Ramos (cell line): ENCODE measurements around the gene SH3RF3.

Experiments used
- in situ Hi-C: fragments of 300-500 bp; cut with MboI; formaldehyde crosslinking; loops from one replicate; pipeline ENCODE4 v1.14.3; 2022; ENCODE audit warnings: low sequenced_read_pairs; ENCODE audit not compliant: unreplicated experiment

SH3RF3 gene

DNA sequence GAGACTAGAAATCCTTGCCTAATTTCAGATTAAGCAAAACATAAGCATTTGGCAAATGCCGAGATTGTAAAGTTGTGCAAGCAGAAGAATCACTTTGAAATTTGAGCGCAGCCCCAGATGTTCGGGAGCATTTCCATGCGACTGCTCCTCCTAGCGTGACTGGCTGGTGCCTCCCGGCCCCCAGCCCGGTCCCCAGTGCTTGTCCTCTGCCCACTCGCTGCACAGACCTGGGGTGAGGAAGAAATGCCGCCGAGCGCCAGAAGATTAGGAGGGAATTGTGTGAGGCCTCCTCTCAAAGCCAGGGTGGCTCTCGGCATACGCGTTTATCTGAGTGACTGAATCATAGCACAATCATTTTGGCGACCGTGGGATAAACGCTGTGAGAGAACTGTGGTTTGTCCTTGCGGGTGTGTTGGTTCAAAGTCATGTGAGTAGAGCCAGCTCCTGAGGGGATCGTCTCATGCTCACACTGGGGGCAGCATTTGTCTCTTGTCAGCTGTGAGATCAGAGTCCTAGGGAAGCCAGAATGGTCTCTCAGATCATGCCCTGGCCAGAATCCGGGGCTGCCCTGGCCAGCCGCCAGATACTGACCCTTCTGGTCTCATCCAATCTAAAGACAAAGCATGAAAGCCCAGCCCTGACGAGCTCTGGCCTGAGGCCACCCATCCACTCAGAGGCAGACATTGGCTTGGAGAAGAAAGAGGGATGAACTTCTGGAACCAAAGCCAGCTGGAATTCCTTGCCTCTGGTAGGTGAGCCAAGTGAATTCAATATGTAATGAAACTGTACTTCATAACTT, 189.3 kb downstream of the SH3RF3 start:
- in situ Hi-C loops: no loop called here

DNA sequence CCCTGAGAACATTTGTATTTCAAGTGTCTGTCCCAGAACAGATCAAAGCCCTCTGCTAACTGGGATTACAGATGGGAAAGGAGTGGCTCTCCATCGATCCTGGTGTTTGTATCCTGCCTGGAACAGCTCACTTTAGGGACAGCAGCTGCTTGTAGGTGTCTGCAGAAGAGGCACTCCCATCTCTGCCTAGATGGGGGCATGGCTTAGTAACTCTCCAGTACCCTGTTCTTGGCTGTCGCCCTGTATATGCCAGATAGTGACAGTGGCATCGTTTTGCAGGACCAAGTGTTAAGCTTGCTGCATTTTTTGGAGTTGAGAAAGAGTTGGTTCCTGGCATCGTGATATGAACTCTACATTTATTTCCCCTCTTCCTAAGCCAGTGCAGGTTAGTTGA, 189.9 kb downstream of the SH3RF3 start:
- in situ Hi-C loops: no loop called here

DNA sequence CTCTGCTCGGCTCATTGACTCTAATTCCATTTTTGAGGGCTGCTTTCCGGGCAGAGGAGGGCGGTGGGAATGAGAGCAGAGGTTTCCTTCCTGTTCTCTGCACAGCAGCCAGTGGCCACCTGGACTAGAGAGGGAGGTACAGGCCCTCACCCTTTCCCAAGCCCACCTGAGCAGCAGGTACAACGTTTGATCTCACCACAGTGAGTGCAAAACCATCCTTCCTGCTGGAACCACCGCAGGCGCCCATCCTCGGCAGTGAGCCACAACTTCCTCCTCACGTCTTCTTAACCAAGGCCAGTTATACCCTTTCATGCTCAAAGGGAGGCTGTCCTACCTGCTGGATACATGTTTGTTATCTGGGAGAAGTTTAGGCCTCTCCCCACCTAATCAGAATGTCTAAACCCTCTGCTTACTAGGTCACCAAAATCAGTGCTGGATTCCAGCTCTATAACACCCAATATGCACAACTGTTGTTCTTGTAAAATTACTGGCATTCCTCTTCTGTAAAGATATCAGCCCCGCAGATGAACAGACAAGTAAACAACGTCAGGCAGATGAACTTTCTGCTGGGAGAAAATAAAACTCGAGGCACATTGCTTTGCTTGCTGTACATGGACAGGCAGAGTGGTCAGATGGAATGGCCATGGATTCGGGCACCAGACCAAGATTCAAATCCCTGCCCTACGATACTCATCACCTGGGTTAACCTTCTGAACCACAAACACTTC, 191.4 kb downstream of the SH3RF3 start:
- in situ Hi-C loops: no loop called here

DNA sequence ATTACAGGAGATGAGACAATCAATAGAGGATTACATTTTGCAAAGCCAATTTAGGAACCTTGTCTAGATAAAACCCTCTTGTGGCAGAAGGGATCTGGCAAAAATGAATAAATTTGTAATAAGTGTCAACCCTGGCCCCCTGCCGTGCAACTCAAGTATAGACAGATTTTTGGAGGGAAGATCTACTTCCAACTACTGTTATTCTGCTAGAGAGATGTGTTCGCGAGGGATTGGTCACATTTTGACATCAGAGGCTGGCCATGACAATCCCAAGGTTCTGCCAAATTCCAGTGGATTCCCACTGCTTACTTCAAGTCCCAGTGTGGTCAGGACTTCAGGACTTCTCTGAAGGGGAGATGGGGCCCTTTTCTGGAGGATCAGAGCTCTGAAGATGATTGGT, 192.6 kb downstream of the SH3RF3 start:
- in situ Hi-C loops: no loop called here

DNA sequence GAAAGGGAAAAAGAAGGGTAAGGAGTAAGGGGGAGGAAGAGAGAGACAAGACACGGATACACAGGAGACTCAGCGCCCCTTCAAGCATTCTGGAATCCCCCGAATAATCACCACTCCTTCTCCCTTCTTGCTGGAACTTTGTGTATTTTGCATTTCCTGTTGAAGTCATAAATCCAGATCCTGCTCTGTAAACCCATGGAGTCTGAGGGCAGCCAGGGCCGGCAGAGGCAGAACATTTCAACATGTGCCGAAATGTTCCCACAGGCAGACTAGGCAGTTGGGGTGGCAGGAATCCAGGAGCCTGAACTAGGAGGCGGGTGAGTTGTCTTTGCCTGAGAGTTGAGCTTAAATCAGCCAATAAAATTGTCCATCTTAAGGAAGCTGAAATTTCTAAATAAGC, 193.1 kb downstream of the SH3RF3 start:
- in situ Hi-C loops: no loop called here

DNA sequence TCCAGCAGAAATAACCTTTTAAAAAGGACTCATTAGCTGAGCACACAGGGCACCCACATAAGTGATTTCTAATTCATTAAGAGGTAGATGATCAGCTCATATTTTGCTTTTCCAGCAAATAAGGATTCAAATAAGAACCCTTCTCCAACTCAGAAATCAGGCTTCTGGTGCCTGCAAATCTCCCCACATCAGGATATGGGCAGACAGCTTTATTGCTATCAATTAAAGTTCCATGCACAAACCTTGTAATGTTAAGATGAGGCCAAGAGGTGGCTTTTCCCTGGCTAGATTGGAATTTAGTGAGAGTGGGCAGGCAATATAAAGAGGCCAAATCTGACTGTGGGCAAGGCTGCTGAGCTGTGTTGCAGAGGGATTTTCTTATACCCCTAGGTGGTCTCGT, 193.6 kb downstream of the SH3RF3 start:
- in situ Hi-C loops: no loop called here

DNA sequence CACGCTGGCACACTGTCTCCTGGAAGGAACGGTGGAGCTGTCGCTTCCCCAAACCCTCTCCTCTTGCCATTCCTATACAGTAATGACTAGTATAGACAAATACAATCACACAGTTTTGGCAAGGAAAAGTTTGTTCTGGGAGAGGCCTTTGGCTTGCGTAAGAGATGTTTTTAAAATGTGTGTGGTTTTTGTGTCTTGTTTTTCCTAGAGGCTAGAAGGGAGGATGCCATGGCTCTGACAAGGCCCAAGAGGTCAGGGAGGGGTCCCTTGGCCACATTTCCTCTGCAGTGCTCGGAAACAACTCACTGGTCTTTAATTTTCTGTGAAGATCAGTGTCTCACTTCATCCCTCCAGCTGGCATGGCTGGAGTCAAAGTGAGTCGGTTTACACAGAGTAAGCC, 195.9 kb downstream of the SH3RF3 start:
- in situ Hi-C loops: no loop called here

DNA sequence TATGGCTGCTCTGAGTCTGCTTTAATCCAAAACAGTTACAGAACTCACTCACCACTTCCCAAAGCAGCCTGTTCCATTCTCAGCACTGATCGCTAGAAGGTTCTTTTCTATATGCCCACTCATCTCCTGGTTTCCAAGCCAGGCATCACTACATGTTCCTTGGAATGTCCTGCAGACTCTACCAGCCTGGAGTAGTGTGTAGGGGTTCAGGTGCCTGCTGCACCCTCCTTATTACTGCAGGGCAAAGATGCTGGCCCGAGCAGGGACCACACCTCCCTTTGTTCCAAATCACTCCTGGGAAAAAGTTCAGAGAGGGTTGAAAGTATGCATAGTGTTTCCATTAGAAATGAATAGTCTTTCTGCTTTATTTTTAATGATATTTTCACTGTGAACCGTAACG, 196.6 kb downstream of the SH3RF3 start:
- in situ Hi-C loops: no loop called here

DNA sequence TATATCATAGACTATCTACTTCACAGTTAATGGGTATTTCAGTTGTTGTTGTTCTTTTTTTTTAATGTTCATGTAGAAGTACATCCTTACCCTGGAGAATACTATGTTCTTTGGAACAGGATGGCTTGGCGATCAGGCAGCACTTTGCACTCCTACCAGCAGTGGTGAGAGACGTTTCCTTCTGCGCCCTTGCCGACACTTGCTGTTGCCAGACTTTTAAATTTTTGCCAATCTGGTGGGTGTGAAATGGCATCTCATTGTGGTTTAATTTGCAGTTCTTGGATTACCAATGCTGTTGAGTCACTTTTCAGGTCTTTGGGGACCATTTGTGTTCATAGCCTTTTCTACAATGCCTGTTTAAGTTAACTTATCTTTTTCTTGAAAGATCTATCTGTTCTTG, 197.3 kb downstream of the SH3RF3 start:
- in situ Hi-C loops: no loop called here

DNA sequence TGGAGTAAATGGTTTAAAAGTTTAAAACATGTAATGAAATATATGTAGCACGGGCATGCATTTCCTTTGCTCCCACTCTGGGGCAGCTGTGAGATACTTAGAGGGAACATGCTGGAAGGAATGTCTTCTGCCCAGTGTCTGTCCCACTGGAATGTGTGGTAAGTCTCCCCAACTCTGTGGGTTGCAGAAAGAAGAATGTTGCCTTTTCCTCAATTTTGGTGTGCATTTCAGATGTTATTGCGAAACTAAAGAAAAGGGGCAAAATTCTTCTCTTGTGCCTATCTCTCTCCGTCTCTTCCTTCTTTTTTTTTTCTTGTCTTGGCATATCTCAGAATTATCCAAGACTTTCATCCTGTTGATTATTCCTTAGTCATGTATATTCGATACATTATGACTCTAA, 201.1 kb downstream of the SH3RF3 start:
- in situ Hi-C loops: no loop called here

DNA sequence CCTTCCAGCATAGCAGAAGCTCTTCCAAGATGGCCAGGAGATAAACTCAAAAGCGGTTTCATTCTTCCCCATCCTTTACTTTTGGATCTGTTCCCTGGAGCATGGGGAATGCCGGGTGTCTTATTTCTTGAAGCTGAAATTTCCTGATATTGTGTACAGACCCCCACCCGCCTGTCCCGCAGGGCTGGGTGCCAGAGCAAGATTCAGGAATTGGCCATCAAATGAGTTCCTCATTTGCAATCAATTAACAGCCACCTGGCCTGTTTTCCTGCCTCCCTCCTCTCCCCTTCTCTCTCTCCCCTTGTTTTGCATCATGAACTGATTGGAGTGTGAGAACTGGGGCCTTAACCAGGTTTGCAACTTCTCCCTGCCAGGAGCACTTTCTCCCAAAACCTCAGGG, 202.1 kb downstream of the SH3RF3 start:
- in situ Hi-C loops: no loop called here

DNA sequence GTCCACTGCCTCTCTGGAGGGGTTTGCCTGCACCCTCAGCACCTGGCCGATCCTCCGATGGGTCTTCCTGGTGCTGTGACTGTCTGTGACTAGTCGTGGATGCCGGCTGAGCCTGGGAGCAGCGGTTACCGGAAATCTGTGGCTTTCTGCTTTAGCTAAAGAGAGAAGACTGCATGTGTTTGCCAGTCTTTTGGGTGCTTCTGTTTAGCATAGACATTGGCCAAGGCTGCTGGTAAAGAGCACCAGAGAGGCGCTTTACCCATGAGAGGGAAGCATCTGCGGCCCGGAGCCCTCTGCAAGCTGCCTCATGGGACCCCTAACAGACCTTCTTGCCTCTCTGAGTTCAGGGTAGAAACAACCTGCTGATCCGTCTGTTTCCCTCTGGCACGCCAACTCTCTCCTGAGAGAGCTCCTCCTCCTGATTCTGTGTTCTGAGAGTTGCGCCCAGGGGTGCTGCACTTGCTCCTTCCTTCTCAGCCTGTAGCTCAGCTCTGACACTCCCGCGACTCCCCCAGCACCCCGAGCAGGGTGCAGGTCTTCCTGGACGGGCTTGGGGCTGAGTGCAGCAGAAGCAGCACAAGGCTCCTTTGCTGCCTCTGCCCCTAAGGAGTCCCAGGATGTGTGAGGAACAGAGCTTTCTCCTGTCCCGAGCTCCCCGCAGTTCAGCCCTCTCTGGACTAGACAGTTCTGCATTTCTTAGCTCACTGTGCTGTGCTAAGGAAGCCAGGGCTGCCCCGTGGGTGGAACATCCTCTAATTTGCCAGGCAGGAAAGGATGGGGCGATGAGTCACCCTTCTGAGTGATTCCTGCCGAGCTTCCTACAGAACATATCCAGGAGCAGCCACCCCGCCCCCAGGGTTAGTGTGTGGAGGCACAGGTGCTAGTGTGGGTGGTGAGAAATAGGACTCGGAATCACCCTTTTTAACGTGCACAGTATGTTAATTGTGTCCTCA, 203.2 kb downstream of the SH3RF3 start:
- in situ Hi-C loops: no loop called here

DNA sequence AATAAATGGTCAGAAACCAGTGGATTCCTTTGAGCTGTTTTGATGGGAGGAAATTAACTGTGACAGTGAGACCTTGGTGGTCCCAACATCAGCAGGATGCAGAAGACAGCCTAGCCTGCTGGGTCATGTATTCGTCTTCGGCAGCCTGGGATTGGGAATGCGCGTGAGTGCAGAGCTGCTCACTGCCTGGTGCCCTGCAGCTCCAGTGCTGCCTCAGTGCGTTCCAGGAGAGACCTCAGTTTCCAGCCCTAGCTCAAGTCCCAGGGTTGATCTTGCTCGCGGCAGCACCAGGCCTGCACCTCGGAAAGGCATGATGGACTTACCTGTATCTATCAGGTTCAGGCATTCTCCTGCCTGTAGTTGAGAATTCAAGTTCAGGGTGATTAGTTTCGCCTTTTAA, 203.9 kb downstream of the SH3RF3 start:
- in situ Hi-C loops: no loop called here

DNA sequence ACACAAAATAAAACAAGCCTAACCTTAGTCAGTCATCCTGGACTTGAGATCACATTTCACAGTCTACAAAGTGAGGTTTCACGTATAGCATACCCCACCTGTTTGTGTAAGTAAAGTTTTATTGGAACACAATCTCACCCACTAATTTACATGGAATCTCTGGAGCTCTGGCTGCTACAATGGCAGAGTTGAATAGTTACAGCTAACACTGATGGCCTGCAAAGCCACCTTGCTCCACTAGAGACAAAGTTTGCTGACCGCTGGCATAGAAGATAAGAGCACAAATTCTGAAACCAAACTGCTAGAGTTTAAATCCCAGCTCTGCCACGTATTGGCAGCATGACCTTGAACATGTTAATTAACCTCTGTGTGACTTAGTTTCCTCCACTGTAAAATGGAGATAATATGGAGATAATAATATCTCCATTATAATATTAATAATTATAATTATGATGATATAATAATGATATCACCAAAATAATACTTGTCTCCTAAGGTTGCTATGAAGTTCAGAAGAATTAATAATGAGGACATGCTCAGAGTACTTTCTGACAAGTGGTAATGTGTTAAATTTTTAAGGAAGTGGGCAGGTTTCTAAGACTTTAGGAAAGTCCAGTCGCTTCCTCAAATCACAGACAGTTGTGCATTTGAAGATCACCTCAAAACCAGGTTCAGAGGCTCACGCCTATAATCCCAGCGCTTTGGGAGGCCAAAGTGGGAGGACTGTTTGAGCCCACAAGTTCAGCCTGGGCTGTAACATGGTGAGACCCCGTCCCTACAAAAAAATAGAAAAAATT, 204.6 kb downstream of the SH3RF3 start:
- in situ Hi-C loops: no loop called here

DNA sequence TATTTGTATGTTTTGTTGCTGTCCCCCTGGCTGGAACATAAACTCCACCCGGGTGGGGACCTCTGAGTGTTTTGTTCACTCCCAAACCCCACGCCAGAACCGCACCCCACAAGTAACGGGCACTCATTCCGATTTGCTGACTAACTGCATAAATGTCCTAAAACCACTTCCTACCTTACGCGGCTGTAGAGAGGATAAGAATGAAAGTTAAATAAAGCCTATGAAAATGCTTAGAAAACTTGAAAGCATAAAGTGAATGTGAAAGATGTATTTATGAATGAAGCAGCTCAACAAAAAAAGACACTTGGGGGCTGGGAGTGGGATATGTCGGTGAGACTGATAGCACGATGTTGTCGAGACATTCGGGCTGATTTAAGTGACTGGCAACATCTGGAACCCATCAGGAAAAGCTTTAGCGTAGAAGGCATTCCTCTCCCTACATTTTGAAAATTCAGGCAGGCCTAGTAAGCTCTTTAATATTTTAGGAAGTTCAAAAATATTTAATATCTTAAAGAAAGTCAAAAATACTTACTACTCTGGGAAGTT, 206.7 kb downstream of the SH3RF3 start:
- in situ Hi-C loops: no loop called here

DNA sequence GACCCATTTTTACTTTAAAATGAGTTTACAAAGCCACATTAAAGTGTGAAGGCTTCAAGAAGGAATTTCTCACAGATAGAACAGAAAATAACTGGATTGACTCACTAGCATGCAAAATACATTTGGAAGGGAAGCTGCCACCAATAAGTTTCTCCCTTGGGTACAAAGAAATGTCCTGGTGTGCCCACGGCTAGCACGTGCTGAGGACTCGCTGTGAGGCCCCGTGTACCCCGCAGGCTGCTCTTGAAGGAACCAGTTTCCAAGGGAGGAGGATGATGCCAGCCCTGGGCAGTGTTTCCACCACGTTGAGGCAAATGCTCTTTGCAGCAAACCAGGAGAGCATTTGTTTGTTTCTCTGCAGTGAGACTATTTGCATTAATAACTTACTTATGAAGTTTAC, 207.3 kb downstream of the SH3RF3 start:
- in situ Hi-C loops: no loop called here

DNA sequence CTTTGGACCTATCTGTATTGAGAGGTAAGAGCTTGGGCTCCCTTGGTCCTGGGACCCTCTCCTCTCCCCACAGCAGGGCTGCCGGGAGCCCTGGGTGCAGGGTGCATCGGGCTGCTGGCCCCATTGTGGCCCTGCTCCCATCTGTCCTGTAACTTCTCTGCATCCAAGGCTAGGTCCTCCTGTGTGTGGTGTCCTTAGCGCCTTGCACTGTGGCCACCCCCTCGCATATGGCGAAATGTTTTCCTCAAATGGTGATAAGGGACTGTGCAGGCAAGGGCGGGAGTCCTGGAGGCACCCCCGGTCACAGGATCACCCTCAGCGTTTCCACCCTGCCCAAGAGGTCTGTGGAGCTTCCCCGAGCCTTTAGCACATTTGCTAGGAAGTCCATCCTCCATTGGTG, 208.2 kb downstream of the SH3RF3 start:
- in situ Hi-C loops: no loop called here

DNA sequence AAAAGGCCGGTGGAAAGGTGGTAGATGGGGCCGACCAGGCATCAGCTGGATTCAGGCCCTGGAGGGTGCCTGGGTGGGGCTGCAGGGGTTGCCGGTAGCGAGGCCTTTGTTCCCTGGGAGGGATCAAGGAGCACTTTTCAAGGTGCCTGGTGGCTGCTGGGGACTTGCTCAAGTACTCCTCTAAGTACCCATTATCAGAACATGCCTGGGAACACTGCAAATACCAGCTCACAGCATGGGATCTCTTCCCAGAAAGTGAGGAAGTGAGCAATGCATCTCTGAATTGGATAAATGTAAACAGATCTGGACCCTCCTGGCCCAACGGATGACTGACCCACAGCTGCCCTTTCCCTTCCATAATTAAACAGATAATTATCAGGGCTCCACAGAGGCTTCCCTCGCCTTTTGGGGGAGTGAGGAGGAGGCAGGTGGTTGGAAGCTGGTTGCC, 210.5 kb downstream of the SH3RF3 start:
- in situ Hi-C loops: no loop called here

DNA sequence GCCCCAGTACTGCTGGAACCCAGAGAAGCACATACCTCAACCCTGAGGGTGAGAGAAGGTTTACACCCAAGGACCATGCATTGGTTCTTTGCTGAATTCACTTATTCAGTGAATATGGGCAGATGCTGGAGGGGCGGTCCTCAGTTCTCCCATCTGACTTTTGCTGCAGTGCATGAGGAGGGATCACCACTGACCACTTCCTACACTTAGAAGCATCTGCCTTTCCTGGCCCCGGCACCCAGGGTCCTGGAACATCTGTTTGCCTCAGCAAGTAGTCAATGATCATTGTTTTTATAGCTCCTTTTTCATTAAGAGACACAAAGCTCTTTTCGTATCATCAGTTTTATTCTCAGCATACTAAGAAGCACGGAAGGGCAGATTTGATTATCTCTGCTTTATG, 211.4 kb downstream of the SH3RF3 start:
- in situ Hi-C loops: no loop called here
